Smooth muscle cell of bladder (primary cell): Measurements from ENCODE around the gene ZAR1. TPM values are rescaled to one million over a fixed set of nuclear protein-coding genes. Genes with fewer than 3 reads are reported as not detected.

Experiments
- total RNA-seq: library from RNA; depleted of rRNA; stranded (reverse); fragments of >200 nt; gene quantifications from 2 replicates; pipeline ENCODE4 v1.2.3, GENCODE V29; 2014

The ZAR1 gene
- not detected in 2 replicates for total RNA-seq

GRCh38 chr4:48490012-48490679, at the start of gene ZAR1:
TSS of gene ZAR1 (plus strand) at chr4:48490252. CDS start at chr4:48490292, 40 bp downstream.

GRCh38 chr4:48483006-48483776, 6.9 kb upstream of the ZAR1 start, which contains the start of gene SLC10A4:
TSS of gene SLC10A4 (plus strand) at chr4:48483343. CDS start at chr4:48483562, 219 bp downstream.

Other genes with a start within 250 kb of the ZAR1 start
- gene TEC, start 220.4 kb upstream of the ZAR1 start, total RNA-seq = 0.28 and 0.71 TPM in 2 replicates
- gene SLAIN2, start 148.7 kb upstream of the ZAR1 start, total RNA-seq = 20.8 and 25.9 TPM in 2 replicates
- gene SLC10A4, start 6.9 kb upstream of the ZAR1 start, total RNA-seq = 0.09 TPM in 1 of 2 replicates, not detected in the other